GM15510 (cell line): ENCODE data around the gene MICA.

Experiments
- POLR2A ChIP-seq: IDR thresholded peaks from 3 replicates; pipeline ENCODE4 v1.6.1; 2011; ENCODE audit warnings: borderline replicate concordance; ENCODE audit not compliant: insufficient read length; ENCODE audit errors: extremely low read depth

Gene MICA

DNA sequence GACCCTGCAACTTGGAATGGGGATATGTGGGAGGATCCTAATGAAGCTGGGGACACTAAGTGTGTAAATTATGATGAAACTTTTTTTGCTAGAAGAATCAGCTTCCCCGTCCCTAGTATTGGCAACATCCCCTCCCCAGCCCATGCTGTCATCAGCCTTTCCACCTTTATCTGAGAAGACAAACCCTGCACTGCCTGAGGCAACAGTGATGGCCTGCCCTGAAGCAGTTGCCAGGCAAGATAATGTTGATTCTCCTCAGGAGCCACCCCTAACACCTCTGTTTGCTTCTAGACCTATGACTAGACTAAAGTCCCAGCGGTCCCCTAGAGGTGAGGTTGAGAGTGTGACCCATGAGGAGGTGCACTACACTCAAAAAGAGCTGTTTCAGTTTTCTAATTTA lies 27.1 kb downstream of the MICA start:
- TF ChIP-seq POLR2A: no peak

DNA sequence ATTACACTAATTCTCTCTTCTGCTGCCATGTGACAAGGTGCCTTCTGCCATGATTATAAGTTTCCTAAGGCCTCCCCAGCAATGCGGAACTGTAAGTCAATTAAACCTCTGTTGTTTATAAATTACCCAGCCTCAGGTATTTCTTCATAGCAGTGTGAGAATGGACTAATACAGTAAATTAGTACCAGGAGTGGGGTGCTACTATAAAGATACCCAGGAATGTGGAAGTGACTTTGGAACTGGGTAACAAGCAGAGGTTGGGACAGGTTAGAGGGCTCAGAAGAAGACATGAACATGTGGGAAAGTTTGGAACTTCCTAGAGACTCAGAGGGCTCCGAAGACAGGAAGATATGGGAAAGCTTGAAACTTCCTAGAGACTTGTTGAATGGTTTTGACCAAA lies 34.8 kb downstream of the MICA start:
- TF ChIP-seq POLR2A: no peak

DNA sequence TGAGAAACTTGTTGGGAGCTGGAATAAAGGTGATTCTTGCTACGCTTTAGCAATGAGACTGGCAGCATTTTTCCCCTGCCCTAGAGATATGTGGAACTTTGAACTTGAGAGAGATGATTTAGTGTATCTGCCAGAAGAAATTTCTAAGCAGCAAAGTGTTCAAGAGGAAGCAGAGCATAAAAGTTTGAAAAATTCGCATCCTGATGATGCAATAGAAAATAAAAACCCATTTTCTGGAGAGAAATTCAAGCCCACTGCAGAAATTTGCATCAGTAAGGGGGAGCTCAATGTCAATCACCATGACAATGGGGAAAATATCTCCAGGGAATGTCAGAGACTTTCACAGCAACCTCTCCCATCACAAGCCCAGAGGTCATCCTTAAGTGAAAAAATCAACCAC lies 35.3 kb downstream of the MICA start:
- no peak for TF ChIP-seq POLR2A

DNA sequence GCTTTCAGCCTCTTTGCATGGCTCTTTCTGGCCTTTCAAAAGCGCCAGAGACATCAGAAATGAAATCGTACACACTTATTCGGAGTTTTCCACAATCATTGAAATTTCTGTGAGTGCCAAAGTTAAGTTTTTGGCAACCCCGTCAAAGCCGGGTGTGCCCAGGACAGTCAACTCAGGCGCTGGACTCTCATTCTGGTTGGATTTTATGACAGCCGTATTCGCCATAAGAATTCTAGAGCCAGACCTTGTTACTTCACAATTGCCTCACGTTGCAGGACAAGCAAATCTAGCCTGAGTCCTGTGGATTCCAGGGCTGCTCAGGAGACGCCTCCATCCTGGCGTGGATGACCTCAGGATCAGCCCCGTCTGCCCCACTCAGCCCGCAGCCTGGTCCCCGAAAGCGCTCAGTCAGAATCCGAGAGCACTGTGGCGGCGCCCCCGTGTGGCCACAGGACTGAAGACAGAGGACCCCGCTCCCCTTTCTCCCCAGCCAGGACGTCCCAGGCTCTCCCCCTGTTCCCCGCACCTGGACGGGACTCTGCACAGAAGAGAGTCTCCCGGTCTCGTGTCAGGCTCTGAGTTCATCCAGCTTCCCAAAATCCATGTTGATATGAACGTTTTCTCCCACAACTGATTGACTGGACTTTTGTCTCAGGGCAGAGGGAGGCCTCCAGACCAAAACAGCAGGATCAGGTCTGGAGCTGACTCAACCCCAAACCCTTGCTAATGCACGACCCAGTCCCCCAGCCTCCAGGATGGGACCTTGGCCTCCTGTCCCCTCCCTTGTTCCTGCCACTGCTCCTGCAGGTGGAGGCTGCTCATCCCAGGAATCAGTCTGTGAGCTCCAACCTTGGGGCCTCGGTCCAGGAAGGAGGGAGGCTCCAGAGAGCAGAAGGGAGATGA lies 38.2 kb downstream of the MICA start:
- no peak for TF ChIP-seq POLR2A

DNA sequence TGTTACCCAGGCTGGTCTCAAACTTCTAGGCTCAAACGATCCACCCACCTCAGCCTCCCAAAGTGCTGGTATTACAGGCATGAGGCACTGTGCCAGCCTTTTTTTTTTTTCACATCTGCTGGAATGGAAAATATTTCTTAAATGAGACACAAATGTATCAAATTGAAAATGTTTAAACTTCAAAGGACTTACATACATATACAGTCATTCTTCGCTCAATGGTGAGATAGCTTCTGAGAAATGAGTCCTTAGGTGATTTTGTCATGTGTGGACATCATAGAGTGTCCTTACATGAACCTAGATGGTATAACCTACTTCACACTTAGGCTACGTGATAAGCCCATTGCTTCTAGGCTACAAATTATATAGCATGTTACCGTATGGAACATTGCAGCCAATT lies 43.1 kb downstream of the MICA start:
- no peak for TF ChIP-seq POLR2A

DNA sequence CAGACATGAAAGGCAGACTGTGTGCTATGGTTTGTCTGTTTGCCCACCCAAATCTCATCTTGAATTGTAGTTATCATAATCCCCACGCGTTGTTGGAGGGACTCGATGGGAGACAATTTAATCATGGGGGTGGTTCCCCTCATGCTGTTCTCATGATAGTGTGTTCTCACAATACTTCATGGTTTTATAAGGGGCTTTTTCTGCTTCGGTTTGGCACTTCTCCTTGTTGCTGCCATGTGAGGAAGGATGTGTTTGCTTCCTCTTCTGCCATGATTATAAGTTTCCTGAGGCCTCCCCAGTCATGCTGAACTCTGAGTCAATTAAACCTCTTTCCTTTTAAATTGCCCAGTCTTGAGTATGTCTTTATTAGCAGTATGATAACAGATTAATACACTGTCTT lies 47.4 kb downstream of the MICA start:
- no peak for TF ChIP-seq POLR2A

DNA sequence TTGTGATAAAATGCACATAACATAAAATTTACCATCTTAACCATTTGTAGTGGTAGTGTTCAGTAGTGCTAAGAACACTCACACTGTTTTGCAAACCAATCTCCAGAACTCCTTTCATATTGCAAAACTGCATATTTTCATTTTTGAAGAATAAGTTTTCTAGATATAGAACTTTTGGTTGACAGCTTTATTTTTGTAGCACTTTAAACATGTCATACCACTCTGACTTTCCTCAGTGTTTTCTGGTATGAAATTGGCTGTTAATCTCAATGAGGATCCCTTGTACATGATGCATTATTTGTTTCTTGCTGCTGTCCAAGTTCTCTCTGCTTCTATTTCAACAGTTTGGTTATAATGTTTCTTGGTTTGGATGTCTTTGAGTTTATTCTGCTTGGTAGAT lies 49.5 kb downstream of the MICA start:
- TF ChIP-seq POLR2A: no peak

DNA sequence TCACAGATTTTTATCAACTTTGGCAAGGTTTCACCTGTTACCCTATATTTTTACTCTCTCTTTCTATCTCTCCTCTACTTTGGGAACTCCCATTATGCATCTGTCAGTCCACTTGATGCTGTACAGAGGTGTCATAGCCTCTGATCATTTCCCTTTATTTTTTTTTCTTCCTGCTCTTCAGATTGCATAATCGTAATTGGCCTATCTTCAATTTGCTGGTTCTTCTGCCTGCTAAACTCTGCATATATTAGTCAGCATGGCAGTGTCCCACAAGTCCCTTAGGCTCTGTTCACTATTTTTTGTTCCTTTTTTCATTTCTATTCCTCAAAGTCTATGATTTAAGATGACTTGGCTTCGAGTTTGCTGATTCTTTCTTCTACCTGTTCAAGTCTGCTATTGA lies 49.9 kb downstream of the MICA start:
- no peak for TF ChIP-seq POLR2A

DNA sequence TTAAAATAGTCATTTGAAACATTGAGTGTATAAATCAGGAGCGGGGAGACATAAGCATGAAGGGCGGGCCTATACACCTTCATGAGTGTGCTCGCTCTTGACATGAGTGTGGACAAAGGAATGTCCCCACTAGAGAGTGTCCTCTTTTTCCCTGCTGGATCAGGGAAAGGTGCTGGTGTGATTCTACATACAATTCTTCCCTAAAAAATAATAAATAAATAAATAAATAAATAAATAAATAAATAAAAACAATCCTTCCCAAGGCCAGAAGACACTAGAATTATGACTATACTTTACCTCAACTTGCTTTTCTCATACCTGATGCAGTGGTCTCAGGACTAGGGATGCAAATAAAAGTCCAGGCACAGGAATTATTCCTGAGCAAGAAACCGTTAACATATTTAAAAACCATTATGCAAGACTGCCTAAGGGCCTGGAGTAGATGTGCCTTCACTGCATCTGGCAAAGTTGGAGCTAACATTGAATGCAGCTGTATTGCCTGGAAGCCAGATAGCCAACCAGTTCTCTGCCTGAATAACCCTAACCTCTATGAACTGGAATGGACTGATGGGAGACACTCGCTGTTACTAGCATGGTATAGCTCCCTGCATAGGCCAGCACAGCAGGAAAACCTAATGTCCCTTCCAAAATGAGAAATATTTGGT lies 57.1 kb downstream of the MICA start:
- no peak for TF ChIP-seq POLR2A

DNA sequence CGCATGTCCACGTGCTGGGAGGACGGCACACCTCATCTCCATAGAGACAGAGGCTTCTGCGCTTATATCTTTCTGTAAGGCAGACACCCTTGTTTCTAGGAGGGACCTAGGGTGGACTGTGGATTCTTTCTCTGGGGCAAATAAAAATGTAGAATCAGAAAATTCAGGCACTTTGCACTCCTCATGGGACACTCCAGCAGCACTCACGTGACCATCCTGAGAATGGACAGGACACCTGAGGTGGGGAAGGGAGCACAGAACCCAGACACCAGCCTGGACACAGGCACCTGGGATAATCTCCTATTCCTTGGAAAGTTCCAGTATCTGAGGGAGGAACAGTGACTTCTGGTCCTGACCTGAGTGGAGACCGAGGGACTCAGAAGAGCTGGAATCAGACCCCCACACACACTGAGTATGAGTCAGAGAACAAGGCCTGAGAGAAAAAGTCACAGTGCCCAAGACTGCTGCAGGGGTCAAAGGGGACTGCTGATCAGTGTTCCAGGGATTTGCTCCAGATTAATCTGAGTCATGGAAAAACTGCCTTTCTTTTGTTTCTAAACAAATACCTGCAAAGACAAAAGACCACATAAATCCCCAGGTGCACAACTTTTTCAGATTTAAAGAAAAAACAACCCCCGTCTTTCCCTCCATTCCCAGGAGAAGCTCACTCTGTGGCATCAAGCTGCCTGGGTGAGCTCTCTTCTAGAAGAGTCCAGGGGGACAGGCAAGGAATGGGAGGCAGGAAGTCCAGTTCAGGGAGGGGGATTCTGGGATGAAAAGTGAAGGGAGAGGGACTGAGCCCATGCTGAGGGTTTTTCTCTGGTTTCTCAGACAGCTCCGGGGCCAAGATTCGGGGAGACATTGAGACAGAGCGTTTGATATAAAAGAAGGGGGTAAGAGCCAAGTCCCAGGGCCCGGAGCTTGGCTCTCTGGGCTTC lies 58.9 kb downstream of the MICA start:
- TF ChIP-seq POLR2A: no peak

DNA sequence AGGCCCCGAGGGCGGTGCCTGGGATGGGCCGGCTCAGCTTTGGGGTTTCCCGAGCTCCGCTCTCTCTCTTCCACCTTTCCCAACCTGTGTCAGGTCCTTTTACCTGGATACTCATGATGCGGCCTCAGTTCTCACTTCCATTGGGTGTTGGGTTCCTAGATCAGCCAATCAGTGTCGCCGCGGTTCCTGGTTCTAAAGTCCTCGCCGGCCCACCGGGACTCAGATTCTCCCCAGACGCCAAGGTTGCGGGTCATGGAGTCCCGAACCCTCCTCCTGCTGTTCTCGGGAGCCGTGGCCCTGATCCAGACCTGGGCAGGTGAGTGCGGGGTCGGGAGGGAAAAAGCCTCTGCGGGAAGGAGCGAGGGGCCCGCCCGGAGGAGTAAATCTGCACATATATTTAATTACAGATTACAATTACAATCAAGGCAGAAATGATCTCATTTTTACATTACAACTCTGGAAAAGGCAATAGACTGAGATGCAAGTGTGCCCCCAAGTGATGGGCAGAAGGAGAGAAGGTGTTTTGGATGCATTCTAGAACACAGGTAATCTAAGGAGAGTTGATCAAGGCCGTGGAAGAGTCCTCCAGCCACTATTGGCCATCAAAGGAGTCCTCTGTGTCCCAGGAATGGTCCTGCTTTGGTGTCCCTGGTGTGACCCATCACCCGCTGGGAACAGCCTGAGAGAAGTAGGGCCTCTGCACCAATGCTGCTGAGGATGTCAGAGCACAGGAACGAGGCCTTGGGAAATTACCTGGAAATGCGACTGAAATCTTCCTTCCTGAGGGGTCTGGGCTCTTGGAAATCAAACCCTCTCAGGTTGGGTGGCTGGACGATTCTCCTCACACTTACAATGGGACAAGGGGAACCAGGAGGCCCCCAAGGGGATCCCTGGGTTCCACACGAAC lies 59.8 kb downstream of the MICA start:
- TF ChIP-seq POLR2A: peak; percentile 77

DNA sequence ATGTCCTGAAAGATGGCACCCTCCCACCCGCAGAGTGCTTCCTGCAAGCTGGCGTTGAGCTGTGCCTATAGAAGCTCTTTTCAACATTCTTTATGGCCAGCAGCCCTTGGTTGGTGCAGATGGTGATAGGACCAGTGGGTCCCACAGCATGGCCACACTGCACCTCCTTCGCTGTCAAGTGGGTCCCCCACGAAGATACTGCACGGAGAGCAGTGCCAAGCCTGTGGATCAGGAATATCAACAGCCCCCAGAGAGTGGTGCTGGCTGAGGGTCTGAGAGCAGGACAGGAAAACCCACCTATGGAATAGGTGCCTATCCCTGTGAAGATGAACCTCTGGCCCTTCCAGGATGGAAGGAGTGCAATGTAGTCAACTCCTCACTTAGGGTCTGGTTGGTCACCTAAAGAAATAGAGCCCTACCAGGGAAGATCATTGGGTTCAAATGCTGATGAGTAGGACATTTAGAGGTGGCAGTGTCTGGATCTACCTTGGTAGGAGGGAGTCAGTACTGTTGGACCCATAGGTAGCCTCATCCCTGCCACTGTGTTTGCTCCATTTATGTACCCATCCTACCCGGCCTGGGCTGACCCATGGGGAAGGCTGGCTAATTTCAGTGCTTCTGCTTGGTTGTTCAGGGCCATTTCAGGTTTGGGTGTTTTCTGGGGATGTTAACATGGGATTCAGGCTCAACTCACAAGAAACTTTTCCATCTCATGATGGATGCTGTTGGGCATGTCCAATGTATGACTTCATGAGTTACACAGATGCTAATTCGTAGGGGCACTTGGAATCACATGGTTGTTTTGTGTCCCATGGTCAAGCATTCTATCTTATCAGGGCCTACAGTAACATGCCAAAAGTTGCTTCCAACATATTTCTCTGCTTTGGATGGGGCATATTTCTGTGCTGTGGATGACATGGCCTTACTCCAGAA lies 61.1 kb downstream of the MICA start:
- TF ChIP-seq POLR2A: no peak
